Type B pancreatic cell (in vitro differentiated cells): ENCODE results near the gene LKAAEAR1. TPM values are rescaled to one million over a fixed set of nuclear protein-coding genes. Genes with fewer than 3 reads are reported as not detected.

ENCODE experiments used
- DNase-seq: peaks from one replicate; pipeline ENCODE4 v3.0.0; 2021; ENCODE audit warnings: mixed read lengths; ENCODE audit not compliant: unreplicated experiment; ENCODE audit errors: extremely low spot score
- H3K27ac Mint-ChIP-seq: 2 replicates; pipeline ENCODE4 v1.8.0; 2021; ENCODE audit warnings: mild to moderate bottlenecking, mixed read lengths
- H3K27me3 Mint-ChIP-seq: 2 replicates; pipeline ENCODE4 v1.8.0; 2021; ENCODE audit warnings: mixed read lengths
- H3K36me3 Mint-ChIP-seq: 2 replicates; pipeline ENCODE4 v1.8.0; 2021; ENCODE audit warnings: mixed read lengths
- H3K4me1 Mint-ChIP-seq: one replicate; pipeline ENCODE4 v1.8.0; 2021; ENCODE audit warnings: mixed read lengths; ENCODE audit not compliant: unreplicated experiment
- H3K4me3 Mint-ChIP-seq: 2 replicates; pipeline ENCODE4 v1.8.0; 2021; ENCODE audit warnings: mild to moderate bottlenecking, mixed read lengths
- H3K9me3 Mint-ChIP-seq: 2 replicates; pipeline ENCODE4 v1.8.0; 2021; ENCODE audit warnings: mixed read lengths
- CTCF ChIP-seq: fragments of 200-600 bp; sonication (generic); conservative IDR thresholded peaks from 2 replicates; pipeline ENCODE4 v1.5.0; 2021; ENCODE audit warnings: antibody characterized with exemption, mild to moderate bottlenecking
- total RNA-seq: library from RNA; stranded (reverse); gene quantifications from 2 replicates; pipeline ENCODE4 v1.2.1, GENCODE V29; 2021; ENCODE audit warnings: low replicate concordance

LKAAEAR1 gene
- total RNA-seq, 1 donor from 2014 or later: not detected

GRCh38 chr20:64076061-64076997 is 7.9 kb downstream of the LKAAEAR1 start:
- DNase-seq: no peak
- no peaks in the 10 kb centered on the region for H3K36me3 Mint-ChIP-seq
- no peak overlapping the region for H3K4me3 Mint-ChIP-seq
- H3K9me3 Mint-ChIP-seq: no peaks in the 10 kb centered on the region
- peaks cover 3% of the 10 kb centered on the region for H3K27me3 Mint-ChIP-seq
- no peak overlapping the region for H3K27ac Mint-ChIP-seq
- TF ChIP-seq CTCF: no peak
- H3K4me1 Mint-ChIP-seq: peaks cover 11% of the 10 kb centered on the region

GRCh38 chr20:64075556-64075955 is 8.6 kb downstream of the LKAAEAR1 start:
- Mint-ChIP-seq H3K27me3 (no peaks in the 10 kb centered on the region), H3K27ac (no peak overlapping the region), H3K9me3 (no peaks in the 10 kb centered on the region), H3K4me3 (no peak overlapping the region), H3K4me1 (peaks cover 8% of the 10 kb centered on the region), H3K36me3 (no peaks in the 10 kb centered on the region)
- DNase-seq: no peak
- TF ChIP-seq CTCF: no peak

- H3K4me1 Mint-ChIP-seq: peaks cover 4% of the 10 kb centered on the region
- TF ChIP-seq CTCF: no peak
- no peaks in the 10 kb centered on the region for H3K9me3 Mint-ChIP-seq
- H3K27ac Mint-ChIP-seq: no peak overlapping the region
- H3K4me3 Mint-ChIP-seq: no peak overlapping the region
- H3K27me3 Mint-ChIP-seq: no peaks in the 10 kb centered on the region
- no peaks in the 10 kb centered on the region for H3K36me3 Mint-ChIP-seq
- no peak for DNase-seq
Observed at GRCh38 chr20:64074963-64075362, 9.2 kb downstream of the LKAAEAR1 start.

GRCh38 chr20:64074184-64074789 is 9.9 kb downstream of the LKAAEAR1 start:
- TF ChIP-seq CTCF: no peak
- Mint-ChIP-seq H3K36me3 (no peaks in the 10 kb centered on the region), H3K4me3 (no peak overlapping the region), H3K4me1 (peaks cover 4% of the 10 kb centered on the region), H3K9me3 (no peaks in the 10 kb centered on the region), H3K27me3 (no peaks in the 10 kb centered on the region), H3K27ac (no peak overlapping the region)
- no peak for DNase-seq

GRCh38 chr20:64073476-64074183 is 10.6 kb downstream of the LKAAEAR1 start:
- TF ChIP-seq CTCF: no peak

More at GRCh38 chr20:64073476-64074183, 10.6 kb downstream of the LKAAEAR1 start:
- H3K27ac Mint-ChIP-seq: no peak overlapping the region
- DNase-seq: no peak
- H3K36me3 Mint-ChIP-seq: no peaks in the 10 kb centered on the region
- no peaks in the 10 kb centered on the region for H3K4me1 Mint-ChIP-seq
- H3K4me3 Mint-ChIP-seq: no peak overlapping the region
- no peaks in the 10 kb centered on the region for H3K9me3 Mint-ChIP-seq
- H3K27me3 Mint-ChIP-seq: no peaks in the 10 kb centered on the region
